ENCODE measurements around the gene SEL1L3. TPM values are rescaled to one million over a fixed set of nuclear protein-coding genes. Genes with fewer than 3 reads are reported as not detected.

SEL1L3 gene
- total and polyA plus RNA-seq, 2 of the 13 experiments (the other 11 are each of a cell fraction or from before 2014, with no cell fraction given), result 0.28 to 1.1 TPM

DNA sequence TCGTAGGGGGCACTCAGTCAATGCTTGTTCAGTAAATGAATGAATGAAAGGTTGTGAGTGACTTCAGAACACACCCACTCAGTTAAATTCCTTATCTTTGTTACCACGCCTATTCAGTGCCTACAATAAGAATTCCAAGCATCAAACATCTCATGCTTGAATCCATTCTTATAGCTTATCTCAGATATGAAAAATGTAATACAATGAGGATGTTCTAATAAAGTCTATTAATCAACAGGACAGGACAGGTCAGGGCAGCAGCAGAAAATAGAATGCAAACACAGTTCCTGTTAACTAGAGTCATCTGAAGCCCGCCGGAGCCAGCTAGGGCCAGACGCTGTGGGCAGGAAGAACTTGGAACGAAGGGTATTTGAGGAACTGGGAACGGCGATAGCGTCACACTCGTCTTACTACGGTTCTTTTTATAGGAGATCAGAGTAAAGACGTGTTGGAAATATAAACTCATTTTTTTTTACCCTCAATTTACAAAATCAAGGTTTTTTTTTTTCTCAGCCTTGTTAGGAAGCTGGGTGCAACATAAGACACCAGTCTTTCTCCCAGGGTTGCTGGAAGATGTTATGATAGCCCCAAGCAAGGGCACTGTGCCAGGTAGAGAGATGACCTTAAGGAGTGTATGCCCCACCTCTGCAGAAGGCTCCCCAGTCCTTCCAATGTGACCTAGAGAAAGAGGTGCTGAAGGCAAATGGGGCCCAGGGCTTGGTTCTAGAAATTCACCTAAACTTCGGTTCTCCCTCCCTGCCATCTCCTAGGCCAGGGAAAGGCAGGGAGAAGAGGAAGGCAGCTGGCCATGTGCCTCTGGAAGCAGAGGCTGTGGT lies 48.3 kb downstream of the SEL1L3 start:
- H3K79me2 ChIP-seq (ENCODE audit: insufficient read depth, low read length), result no peaks in the 10 kb centered on the region
- no peak overlapping the region for H3K4me3 ChIP-seq (replicated peaks in 1 of 3; ENCODE audit: insufficient read depth in 1 of 3, low read depth in 2 of 3, low read length in 3 of 3)
- intact Hi-C loops (cut with micrococcal nuclease; ENCODE audit: unreplicated experiment), result no loop called here
- CTCF ChIA-PET (ENCODE audit: low intra/inter-chr PET ratio, low total read pairs), result no interaction called here
- in situ Hi-C loops (cut with HindIII; ENCODE audit: extremely low pct_ligation_motif_present, low pct_unique_long_range_greater_than_20kb), result no loop called here
- no peaks in the 10 kb centered on the region for H3K36me3 ChIP-seq (replicated peaks in 1 of 2; ENCODE audit: control insufficient read depth in 1 of 2, insufficient read depth in 2 of 2, low read length in 2 of 2)
- ATAC-seq, result no peak
- WGBS (ENCODE audit: low lambda C conversion rate), result 72% methylated on average over 13 of the region's 13 CpGs
- no peak overlapping the region for H3K4me2 ChIP-seq (ENCODE audit: low read depth, low read length)
- no peaks in the 10 kb centered on the region for H3K27me3 ChIP-seq (ENCODE audit: control insufficient read depth in 1 of 2, insufficient read depth in 2 of 2, low read length in 2 of 2)
- H3K27ac ChIP-seq (ENCODE audit: extremely low read length, insufficient read depth, low read length), result no peak overlapping the region
- no peak for FAIRE-seq
- H3K9me3 ChIP-seq (ENCODE audit: low read length), result no peaks in the 10 kb centered on the region
- H4K20me1 ChIP-seq (ENCODE audit: insufficient read depth, low read length), result no peaks in the 10 kb centered on the region
- DNase-seq (ENCODE audit: low spot score), result no peak
- POLR2A ChIA-PET, result no interaction called here
- peaks cover 34% of the 10 kb centered on the region for H3K4me1 ChIP-seq (ENCODE audit: insufficient read depth, low read length)
- no peak overlapping the region for H3K9ac ChIP-seq (ENCODE audit: insufficient read depth, low read depth, low read length)
- no TSS peak for BruUV-seq (replicated peaks)
- no peak overlapping the region for H2AFZ ChIP-seq (ENCODE audit: low read length)
- TF ChIP-seq ZNF777 (CRISPR knock-in tag; IDR thresholded peaks at IDR 0.05) (no peak), SMAD1 (CRISPR knock-in tag; IDR thresholded peaks at IDR 0.05; ENCODE audit: borderline replicate concordance, low read depth) (no peak), HNF4A (CRISPR knock-in tag; IDR thresholded peaks at IDR 0.05) (no peak), HOXA9 (CRISPR knock-in tag; IDR thresholded peaks at IDR 0.05; ENCODE audit: borderline replicate concordance) (no peak), SP4 (CRISPR knock-in tag; IDR thresholded peaks at IDR 0.05) (no peak), AHR (CRISPR knock-in tag; IDR thresholded peaks at IDR 0.05) (no peak), IKZF4 (CRISPR knock-in tag; IDR thresholded peaks at IDR 0.05; ENCODE audit: borderline replicate concordance, low read depth, not compliant biosample characterization) (no peak), ZFX (CRISPR knock-in tag; IDR thresholded peaks at IDR 0.05; ENCODE audit: low read depth) (no peak)
- TF ChIP-seq, protein P1, sequence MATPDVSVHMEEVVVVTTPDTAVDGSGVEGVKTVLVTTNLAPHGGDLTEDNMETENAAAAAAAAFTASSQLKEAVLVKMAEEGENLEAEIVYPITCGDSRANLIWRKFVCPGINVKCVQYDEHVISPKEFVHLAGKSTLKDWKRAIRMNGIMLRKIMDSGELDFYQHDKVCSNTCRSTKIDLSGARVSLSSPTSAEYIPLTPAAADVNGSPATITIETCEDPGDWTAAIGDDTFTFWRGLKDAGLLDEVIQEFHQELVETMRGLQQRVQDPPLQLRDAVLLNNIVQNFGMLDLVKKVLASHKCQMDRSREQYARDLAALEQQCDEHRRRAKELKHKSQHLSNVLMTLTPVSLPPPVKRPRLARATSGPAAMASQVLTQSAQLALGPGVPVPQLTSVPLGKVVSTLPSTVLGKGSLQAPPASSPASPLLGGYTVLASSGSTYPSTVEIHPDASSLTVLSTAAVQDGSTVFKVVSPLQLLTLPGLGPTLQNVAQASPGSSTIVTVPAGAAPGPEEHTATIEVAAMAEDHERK (CRISPR knock-in tag; IDR thresholded peaks at IDR 0.05; ENCODE audit: low read depth), result no peak
- TF ChIP-seq, protein P2, sequence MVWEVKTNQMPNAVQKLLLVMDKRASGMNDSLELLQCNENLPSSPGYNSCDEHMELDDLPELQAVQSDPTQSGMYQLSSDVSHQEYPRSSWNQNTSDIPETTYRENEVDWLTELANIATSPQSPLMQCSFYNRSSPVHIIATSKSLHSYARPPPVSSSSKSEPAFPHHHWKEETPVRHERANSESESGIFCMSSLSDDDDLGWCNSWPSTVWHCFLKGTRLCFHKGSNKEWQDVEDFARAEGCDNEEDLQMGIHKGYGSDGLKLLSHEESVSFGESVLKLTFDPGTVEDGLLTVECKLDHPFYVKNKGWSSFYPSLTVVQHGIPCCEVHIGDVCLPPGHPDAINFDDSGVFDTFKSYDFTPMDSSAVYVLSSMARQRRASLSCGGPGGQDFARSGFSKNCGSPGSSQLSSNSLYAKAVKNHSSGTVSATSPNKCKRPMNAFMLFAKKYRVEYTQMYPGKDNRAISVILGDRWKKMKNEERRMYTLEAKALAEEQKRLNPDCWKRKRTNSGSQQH (CRISPR knock-in tag; IDR thresholded peaks at IDR 0.05; ENCODE audit: low read depth), result no peak
- TF ChIP-seq, protein P3, sequence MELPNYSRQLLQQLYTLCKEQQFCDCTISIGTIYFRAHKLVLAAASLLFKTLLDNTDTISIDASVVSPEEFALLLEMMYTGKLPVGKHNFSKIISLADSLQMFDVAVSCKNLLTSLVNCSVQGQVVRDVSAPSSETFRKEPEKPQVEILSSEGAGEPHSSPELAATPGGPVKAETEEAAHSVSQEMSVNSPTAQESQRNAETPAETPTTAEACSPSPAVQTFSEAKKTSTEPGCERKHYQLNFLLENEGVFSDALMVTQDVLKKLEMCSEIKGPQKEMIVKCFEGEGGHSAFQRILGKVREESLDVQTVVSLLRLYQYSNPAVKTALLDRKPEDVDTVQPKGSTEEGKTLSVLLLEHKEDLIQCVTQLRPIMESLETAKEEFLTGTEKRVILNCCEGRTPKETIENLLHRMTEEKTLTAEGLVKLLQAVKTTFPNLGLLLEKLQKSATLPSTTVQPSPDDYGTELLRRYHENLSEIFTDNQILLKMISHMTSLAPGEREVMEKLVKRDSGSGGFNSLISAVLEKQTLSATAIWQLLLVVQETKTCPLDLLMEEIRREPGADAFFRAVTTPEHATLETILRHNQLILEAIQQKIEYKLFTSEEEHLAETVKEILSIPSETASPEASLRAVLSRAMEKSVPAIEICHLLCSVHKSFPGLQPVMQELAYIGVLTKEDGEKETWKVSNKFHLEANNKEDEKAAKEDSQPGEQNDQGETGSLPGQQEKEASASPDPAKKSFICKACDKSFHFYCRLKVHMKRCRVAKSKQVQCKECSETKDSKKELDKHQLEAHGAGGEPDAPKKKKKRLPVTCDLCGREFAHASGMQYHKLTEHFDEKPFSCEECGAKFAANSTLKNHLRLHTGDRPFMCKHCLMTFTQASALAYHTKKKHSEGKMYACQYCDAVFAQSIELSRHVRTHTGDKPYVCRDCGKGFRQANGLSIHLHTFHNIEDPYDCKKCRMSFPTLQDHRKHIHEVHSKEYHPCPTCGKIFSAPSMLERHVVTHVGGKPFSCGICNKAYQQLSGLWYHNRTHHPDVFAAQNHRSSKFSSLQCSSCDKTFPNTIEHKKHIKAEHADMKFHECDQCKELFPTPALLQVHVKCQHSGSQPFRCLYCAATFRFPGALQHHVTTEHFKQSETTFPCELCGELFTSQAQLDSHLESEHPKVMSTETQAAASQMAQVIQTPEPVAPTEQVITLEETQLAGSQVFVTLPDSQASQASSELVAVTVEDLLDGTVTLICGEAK (IDR thresholded peaks at IDR 0.05), result no peak
- TF ChIP-seq, protein P3 (CRISPR knock-in tag; IDR thresholded peaks at IDR 0.05), result no peak

Measured in HepG2 (cell line).